ENCODE measurements around the gene ZNF124.
A peak's percentile ranks its signal among the peaks of the same experiment; 100 is the strongest.

ZNF124 gene

GRCh38 chr1:247111700-247112478 lies 59.9 kb downstream of the ZNF124 start:
- DNase-seq = peak in 2 of 3 experiments; percentile 58 to 65

- peak in 1 of 3 experiments; percentile 39 for DNase-seq
Observed at GRCh38 chr1:247111259-247111699, 60.5 kb downstream of the ZNF124 start.

GRCh38 chr1:247110627-247111258 lies 61.1 kb downstream of the ZNF124 start:
- DNase-seq = no peak

GRCh38 chr1:247107694-247108093 lies 64.1 kb downstream of the ZNF124 start:
- no peak for DNase-seq

- no peak for DNase-seq
Observed at GRCh38 chr1:247105966-247106365, 65.9 kb downstream of the ZNF124 start.

Measured in NCI-H1417 (cell line).